Measurements from ENCODE around the gene SCFD2. TPM values are rescaled to one million over a fixed set of nuclear protein-coding genes. Genes with fewer than 3 reads are reported as not detected.

SCFD2 gene
- polyA plus RNA-seq, 1 donor from 2014 or later = 5.0 TPM

- Histone ChIP-seq H3K9ac (ENCODE audit: low read length) (no peak overlapping the region), H3K79me2 (replicated peaks; ENCODE audit: insufficient read depth, low read length) (no peaks in the 10 kb centered on the region), H3K4me2 (ENCODE audit: low read length) (no peak overlapping the region), H3K9me2 (ENCODE audit: insufficient read depth, low read length) (no peaks in the 10 kb centered on the region), H2AFZ (ENCODE audit: low read depth, low read length) (no peak overlapping the region), H3F3A (ENCODE audit: insufficient read depth, low read length, poor library complexity, severe bottlenecking) (no peaks in the 10 kb centered on the region), H4K20me1 (ENCODE audit: insufficient read depth) (no peaks in the 10 kb centered on the region), H3K36me3 (ENCODE audit: insufficient read depth, low read length) (no peaks in the 10 kb centered on the region), H3K4me3 (ENCODE audit: low read length) (no peak overlapping the region), H3K27ac (ENCODE audit: low read length) (no peak overlapping the region), H3K27me3 (ENCODE audit: insufficient read depth, low read depth, low read length) (no peaks in the 10 kb centered on the region), H3K9me3 (ENCODE audit: low read length) (no peaks in the 10 kb centered on the region)
- TF ChIP-seq EZH2 (IDR thresholded peaks at IDR 0.05; ENCODE audit: borderline replicate concordance, insufficient read depth, low read length, poor library complexity, severe bottlenecking) (no peak), EP300 (conservative IDR thresholded peaks at IDR 0.05; ENCODE audit: poor library complexity, severe bottlenecking) (no peak), TAF1 (IDR thresholded peaks at IDR 0.05; ENCODE audit: low read depth) (no peak)
Measured at GRCh38 chr4:53043891-53044650, 321.8 kb downstream of the SCFD2 start.

DNA sequence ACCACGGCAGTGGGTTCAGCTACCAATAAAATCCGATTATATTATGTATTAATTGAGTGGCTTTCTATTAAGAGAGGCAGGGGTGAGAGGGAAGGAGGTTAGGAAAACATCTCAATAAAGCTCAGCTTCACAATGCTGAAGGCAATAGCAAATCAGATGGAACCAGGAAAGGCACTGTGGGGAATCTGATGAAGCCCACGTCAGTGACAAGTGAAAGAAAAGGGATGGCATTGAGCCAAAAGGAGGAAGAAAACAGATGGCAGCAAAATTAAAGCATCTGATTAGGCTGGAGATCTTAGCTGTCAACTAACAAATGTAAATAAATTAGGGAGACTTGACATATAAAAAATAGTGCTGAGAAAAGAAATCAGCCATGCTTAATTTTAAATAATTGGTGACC, 322.8 kb downstream of the SCFD2 start:
- no peaks in the 10 kb centered on the region for H3K36me3 ChIP-seq (ENCODE audit: insufficient read depth, low read length)
- H3K79me2 ChIP-seq (replicated peaks; ENCODE audit: insufficient read depth, low read length) = no peaks in the 10 kb centered on the region
- no peak overlapping the region for H2AFZ ChIP-seq (ENCODE audit: low read depth, low read length)
- no peaks in the 10 kb centered on the region for H4K20me1 ChIP-seq (ENCODE audit: insufficient read depth)
- no peak overlapping the region for H3K4me2 ChIP-seq (ENCODE audit: low read length)
- H3K9me2 ChIP-seq (ENCODE audit: insufficient read depth, low read length) = no peaks in the 10 kb centered on the region
- H3K27ac ChIP-seq (ENCODE audit: low read length) = no peak overlapping the region
- no peak overlapping the region for H3K4me3 ChIP-seq (ENCODE audit: low read length)
- TF ChIP-seq RAD21 (conservative IDR thresholded peaks at IDR 0.05) = no peak
- no peak for TF ChIP-seq EP300 (conservative IDR thresholded peaks at IDR 0.05; ENCODE audit: poor library complexity, severe bottlenecking)
- TF ChIP-seq REST (IDR thresholded peaks at IDR 0.05; ENCODE audit: borderline replicate concordance) = no peak
- no peak for TF ChIP-seq TAF1 (IDR thresholded peaks at IDR 0.05; ENCODE audit: low read depth)
- no peak for TF ChIP-seq POLR2AphosphoS5 (IDR thresholded peaks at IDR 0.05)
- TF ChIP-seq EZH2 (IDR thresholded peaks at IDR 0.05; ENCODE audit: borderline replicate concordance, insufficient read depth, low read length, poor library complexity, severe bottlenecking) = no peak
- H3F3A ChIP-seq (ENCODE audit: insufficient read depth, low read length, poor library complexity, severe bottlenecking) = no peaks in the 10 kb centered on the region
- no peaks in the 10 kb centered on the region for H3K9me3 ChIP-seq (ENCODE audit: low read length)
- no peaks in the 10 kb centered on the region for H3K27me3 ChIP-seq (ENCODE audit: insufficient read depth, low read depth, low read length)
- no peak overlapping the region for H3K9ac ChIP-seq (ENCODE audit: low read length)

DNA sequence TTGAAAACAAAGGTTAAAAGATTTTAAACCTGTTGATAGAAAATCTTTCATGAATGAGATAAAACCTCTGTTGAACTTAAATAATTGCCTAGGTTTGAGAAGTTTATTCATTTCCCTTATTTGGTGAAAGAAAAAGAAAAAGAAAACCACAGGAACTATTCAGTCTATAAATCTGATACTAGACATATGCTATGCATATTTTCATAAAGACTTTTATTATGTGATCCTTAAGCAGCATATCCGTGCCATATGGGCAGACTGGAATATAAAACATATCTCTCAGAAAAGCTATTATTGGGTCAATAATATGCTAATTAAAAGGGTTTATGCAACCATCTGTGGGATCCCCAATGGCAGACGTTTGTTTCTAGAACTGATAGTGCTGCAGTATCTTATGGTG, 325.0 kb downstream of the SCFD2 start:
- TF ChIP-seq POLR2AphosphoS5 (IDR thresholded peaks at IDR 0.05) = no peak
- no peak for TF ChIP-seq SMC3 (conservative IDR thresholded peaks at IDR 0.05; ENCODE audit: poor library complexity)
- TF ChIP-seq CTCF (IDR thresholded peaks at IDR 0.05; ENCODE audit: poor library complexity, severe bottlenecking) = no peak
- no peak for TF ChIP-seq TAF1 (IDR thresholded peaks at IDR 0.05; ENCODE audit: low read depth)
- TF ChIP-seq EP300 (conservative IDR thresholded peaks at IDR 0.05; ENCODE audit: poor library complexity, severe bottlenecking) = no peak
- no peak for TF ChIP-seq RAD21 (conservative IDR thresholded peaks at IDR 0.05)
- TF ChIP-seq MXI1 (conservative IDR thresholded peaks at IDR 0.05; ENCODE audit: poor library complexity, severe bottlenecking) = no peak
- TF ChIP-seq REST (IDR thresholded peaks at IDR 0.05; ENCODE audit: borderline replicate concordance) = no peak
- no peak for TF ChIP-seq EZH2 (IDR thresholded peaks at IDR 0.05; ENCODE audit: borderline replicate concordance, insufficient read depth, low read length, poor library complexity, severe bottlenecking)
- H3K27me3 ChIP-seq (ENCODE audit: insufficient read depth, low read depth, low read length) = no peaks in the 10 kb centered on the region
- H3K9me3 ChIP-seq (ENCODE audit: low read length) = no peaks in the 10 kb centered on the region
- H3K36me3 ChIP-seq (ENCODE audit: insufficient read depth, low read length) = no peaks in the 10 kb centered on the region
- no peak overlapping the region for H3K9ac ChIP-seq (ENCODE audit: low read length)
- H3K27ac ChIP-seq (ENCODE audit: low read length) = no peak overlapping the region
- H3F3A ChIP-seq (ENCODE audit: insufficient read depth, low read length, poor library complexity, severe bottlenecking) = no peaks in the 10 kb centered on the region
- no peaks in the 10 kb centered on the region for H3K9me2 ChIP-seq (ENCODE audit: insufficient read depth, low read length)
- H2AFZ ChIP-seq (ENCODE audit: low read depth, low read length) = no peak overlapping the region
- no peak overlapping the region for H3K4me2 ChIP-seq (ENCODE audit: low read length)
- no peaks in the 10 kb centered on the region for H3K79me2 ChIP-seq (replicated peaks; ENCODE audit: insufficient read depth, low read length)
- H3K4me3 ChIP-seq (ENCODE audit: low read length) = no peak overlapping the region
- H4K20me1 ChIP-seq (ENCODE audit: insufficient read depth) = no peaks in the 10 kb centered on the region
